Measurements from ENCODE around the gene SHKBP1.

Gene SHKBP1

DNA sequence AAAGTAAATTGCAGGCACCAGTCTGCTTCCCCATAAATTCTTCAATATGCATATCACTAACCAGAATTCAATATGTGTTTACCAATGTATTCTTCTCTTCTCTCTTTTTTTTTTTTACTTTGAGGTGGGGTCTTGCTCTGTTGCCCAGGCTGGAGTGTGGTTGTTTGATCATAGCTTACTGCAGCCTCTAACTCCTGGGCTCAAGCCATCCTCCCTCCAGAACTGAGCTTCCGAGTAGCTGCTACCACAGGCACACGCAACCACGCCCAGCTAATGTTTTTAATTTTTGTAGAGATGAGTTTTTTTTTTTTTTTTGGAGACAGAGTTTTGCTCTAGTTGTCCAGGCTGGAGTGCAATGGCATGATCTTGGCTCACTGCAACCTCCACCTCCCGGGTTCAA is 41.3 kb downstream of the SHKBP1 start:
- peaks cover 12% of the 10 kb centered on the region for H3K4me1 ChIP-seq (ENCODE audit: insufficient read depth, low read length, poor library complexity, severe bottlenecking)
- no peak overlapping the region for H3K4me2 ChIP-seq (ENCODE audit: low read depth, low read length, poor library complexity, severe bottlenecking)
- no peak overlapping the region for H3K4me3 ChIP-seq (ENCODE audit: low read length, poor library complexity, severe bottlenecking)
- no peaks in the 10 kb centered on the region for H3K9me3 ChIP-seq (ENCODE audit: insufficient read depth, low read depth, low read length)
- no peaks in the 10 kb centered on the region for H3K27me3 ChIP-seq (ENCODE audit: insufficient read depth, low read length, poor library complexity, severe bottlenecking)
- H3K9ac ChIP-seq (ENCODE audit: low read depth, low read length, poor library complexity, severe bottlenecking): no peak overlapping the region
- H2AFZ ChIP-seq (ENCODE audit: low read length): no peak overlapping the region
- H4K20me1 ChIP-seq (ENCODE audit: insufficient read depth, low read length, poor library complexity, severe bottlenecking): peaks cover 12% of the 10 kb centered on the region
- H3K79me2 ChIP-seq (ENCODE audit: insufficient read depth, low read length): no peaks in the 10 kb centered on the region
- H3F3A ChIP-seq (ENCODE audit: low read depth): no peaks in the 10 kb centered on the region
- peaks cover 8% of the 10 kb centered on the region; the same call in 1 of the 2 replicates for H3K36me3 ChIP-seq (ENCODE audit: insufficient read depth, low read length)
- TF ChIP-seq, protein P1, sequence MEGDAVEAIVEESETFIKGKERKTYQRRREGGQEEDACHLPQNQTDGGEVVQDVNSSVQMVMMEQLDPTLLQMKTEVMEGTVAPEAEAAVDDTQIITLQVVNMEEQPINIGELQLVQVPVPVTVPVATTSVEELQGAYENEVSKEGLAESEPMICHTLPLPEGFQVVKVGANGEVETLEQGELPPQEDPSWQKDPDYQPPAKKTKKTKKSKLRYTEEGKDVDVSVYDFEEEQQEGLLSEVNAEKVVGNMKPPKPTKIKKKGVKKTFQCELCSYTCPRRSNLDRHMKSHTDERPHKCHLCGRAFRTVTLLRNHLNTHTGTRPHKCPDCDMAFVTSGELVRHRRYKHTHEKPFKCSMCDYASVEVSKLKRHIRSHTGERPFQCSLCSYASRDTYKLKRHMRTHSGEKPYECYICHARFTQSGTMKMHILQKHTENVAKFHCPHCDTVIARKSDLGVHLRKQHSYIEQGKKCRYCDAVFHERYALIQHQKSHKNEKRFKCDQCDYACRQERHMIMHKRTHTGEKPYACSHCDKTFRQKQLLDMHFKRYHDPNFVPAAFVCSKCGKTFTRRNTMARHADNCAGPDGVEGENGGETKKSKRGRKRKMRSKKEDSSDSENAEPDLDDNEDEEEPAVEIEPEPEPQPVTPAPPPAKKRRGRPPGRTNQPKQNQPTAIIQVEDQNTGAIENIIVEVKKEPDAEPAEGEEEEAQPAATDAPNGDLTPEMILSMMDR (conservative IDR thresholded peaks at IDR 0.05; ENCODE audit: low read length): no peak
- TF ChIP-seq EZH2phosphoT487 (IDR thresholded peaks at IDR 0.05; ENCODE audit: borderline replicate concordance): no peak
- no peaks in the 10 kb centered on the region for H3K9me2 ChIP-seq (replicated peaks; ENCODE audit: low read depth, low read length)

DNA sequence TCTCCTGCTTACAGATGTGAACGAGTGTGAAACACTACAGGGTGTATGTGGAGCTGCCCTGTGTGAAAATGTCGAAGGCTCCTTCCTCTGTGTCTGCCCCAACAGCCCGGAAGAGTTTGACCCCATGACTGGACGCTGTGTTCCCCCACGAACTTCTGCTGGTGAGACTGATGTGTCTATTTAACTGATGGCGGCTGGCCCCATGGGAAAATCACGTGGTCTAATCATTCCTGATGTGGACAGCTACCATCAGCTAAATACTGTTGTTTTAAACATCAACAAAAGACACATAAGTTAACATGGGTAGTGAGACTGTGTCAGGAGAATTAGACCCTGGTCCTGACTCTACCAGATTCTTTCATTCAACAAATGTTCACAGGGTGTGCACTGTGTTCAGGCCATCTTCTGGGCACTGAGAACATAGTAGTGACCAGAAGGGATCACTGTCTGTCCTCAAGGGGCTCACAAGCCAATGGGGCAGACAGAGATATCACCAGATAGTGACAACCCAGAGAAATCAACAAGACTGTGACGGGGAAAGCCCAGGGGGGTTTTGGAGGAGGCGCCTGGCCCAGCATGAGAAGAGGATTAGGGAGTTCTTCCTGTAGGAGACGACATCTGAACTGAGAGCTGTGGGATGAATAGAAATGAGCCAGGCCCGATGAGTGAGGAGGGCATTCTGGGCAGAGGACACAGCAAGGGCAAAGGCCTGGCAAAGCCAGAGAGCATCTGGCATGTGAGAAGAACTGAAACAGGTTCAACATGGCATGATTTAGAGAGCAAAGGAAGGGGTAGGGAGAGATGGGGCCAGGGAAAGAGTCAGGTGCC is 42.9 kb downstream of the SHKBP1 start:
- Histone ChIP-seq H3K27me3 (ENCODE audit: insufficient read depth, low read length, poor library complexity, severe bottlenecking) (no peaks in the 10 kb centered on the region), H3K4me2 (ENCODE audit: low read depth, low read length, poor library complexity, severe bottlenecking) (no peak overlapping the region), H4K20me1 (ENCODE audit: insufficient read depth, low read length, poor library complexity, severe bottlenecking) (peaks cover 7% of the 10 kb centered on the region), H3K9me2 (replicated peaks; ENCODE audit: low read depth, low read length) (no peaks in the 10 kb centered on the region), H3K4me3 (ENCODE audit: low read length, poor library complexity, severe bottlenecking) (no peak overlapping the region), H3F3A (ENCODE audit: low read depth) (no peaks in the 10 kb centered on the region), H2AFZ (ENCODE audit: low read length) (no peak overlapping the region), H3K4me1 (ENCODE audit: insufficient read depth, low read length, poor library complexity, severe bottlenecking) (peaks cover 7% of the 10 kb centered on the region), H3K36me3 (ENCODE audit: insufficient read depth, low read length) (peaks cover 8% of the 10 kb centered on the region; the same call in 1 of the 2 replicates), H3K9me3 (ENCODE audit: insufficient read depth, low read depth, low read length) (no peaks in the 10 kb centered on the region), H3K9ac (ENCODE audit: low read depth, low read length, poor library complexity, severe bottlenecking) (no peak overlapping the region), H3K79me2 (ENCODE audit: insufficient read depth, low read length) (no peaks in the 10 kb centered on the region)
- no peak for TF ChIP-seq EZH2phosphoT487 (IDR thresholded peaks at IDR 0.05; ENCODE audit: borderline replicate concordance)
- TF ChIP-seq, protein P1 (conservative IDR thresholded peaks at IDR 0.05; ENCODE audit: low read length): no peak

DNA sequence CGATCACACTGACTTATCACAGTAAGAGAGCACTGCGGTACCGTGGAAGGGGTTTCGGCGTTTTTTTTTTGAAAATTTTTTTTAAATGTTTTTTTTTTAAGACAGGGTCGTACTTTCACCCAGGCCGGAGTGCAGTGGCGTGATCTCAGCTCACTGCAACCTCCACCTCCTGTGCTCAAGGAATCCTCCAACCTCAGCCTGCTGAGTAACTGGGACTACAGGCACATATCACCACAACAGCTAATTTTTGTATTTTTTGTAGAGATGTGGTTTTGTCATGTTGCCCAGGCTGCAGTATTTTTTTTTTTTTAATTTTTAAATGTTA is 43.5 kb downstream of the SHKBP1 start:
- Histone ChIP-seq H4K20me1 (ENCODE audit: insufficient read depth, low read length, poor library complexity, severe bottlenecking) (peaks cover 2% of the 10 kb centered on the region), H3K9me3 (ENCODE audit: insufficient read depth, low read depth, low read length) (no peaks in the 10 kb centered on the region), H3K27me3 (ENCODE audit: insufficient read depth, low read length, poor library complexity, severe bottlenecking) (no peaks in the 10 kb centered on the region), H3K4me1 (ENCODE audit: insufficient read depth, low read length, poor library complexity, severe bottlenecking) (peaks cover under 1% of the 10 kb centered on the region), H3K9ac (ENCODE audit: low read depth, low read length, poor library complexity, severe bottlenecking) (no peak overlapping the region), H3K36me3 (ENCODE audit: insufficient read depth, low read length) (peaks cover 8% of the 10 kb centered on the region; the same call in 1 of the 2 replicates), H3F3A (ENCODE audit: low read depth) (no peaks in the 10 kb centered on the region), H3K79me2 (ENCODE audit: insufficient read depth, low read length) (no peaks in the 10 kb centered on the region), H2AFZ (ENCODE audit: low read length) (no peak overlapping the region), H3K9me2 (replicated peaks; ENCODE audit: low read depth, low read length) (no peaks in the 10 kb centered on the region), H3K4me3 (ENCODE audit: low read length, poor library complexity, severe bottlenecking) (no peak overlapping the region), H3K4me2 (ENCODE audit: low read depth, low read length, poor library complexity, severe bottlenecking) (no peak overlapping the region)
- no peak for TF ChIP-seq EZH2phosphoT487 (IDR thresholded peaks at IDR 0.05; ENCODE audit: borderline replicate concordance)
- TF ChIP-seq, protein P1 (conservative IDR thresholded peaks at IDR 0.05; ENCODE audit: low read length): no peak
